Thyroid gland (tissue), 4 donors: Measurements from ENCODE around the gene SHANK2.

Experiments used
- CTCF ChIP-seq, 6 experiments: fragments of 200-600 bp in 3 of 6; fragments of 450-650 bp in 3 of 6; sonication (generic) in 3 of 6; IDR thresholded peaks; one replicate each; pipeline ENCODE4 v1.5.1; 2016 to 2019; ENCODE audit warnings: antibody characterized with exemption in 6 of 6, mild to moderate bottlenecking in 2 of 6, inconsistent platforms in 1 of 6, moderate library complexity in 1 of 6
- POLR2A ChIP-seq, 2 donors: fragments of 450-650 bp; IDR thresholded peaks; one replicate each; pipeline ENCODE4 v1.6.1; 2017; ENCODE audit warnings: antibody characterized with exemption in 2 of 2, mild to moderate bottlenecking in 2 of 2, moderate library complexity in 1 of 2

- no peak for TF ChIP-seq POLR2A (IDR thresholded peaks at IDR 0.05)
- no peak for TF ChIP-seq CTCF (IDR thresholded peaks at IDR 0.05)
Measured at GRCh38 chr11:71298016-71298550, 45.7 kb upstream of the SHANK2 start.
